Heart left ventricle (tissue), 16 donors: ENCODE measurements around the gene SMIM10L2A. TPM values are rescaled to one million over a fixed set of nuclear protein-coding genes. Genes with fewer than 3 reads are reported as not detected.

Experiments
- ATAC-seq, 4 donors: fragments of 200-7000 bp; cut with Tn5 transposase; one replicate each; pipeline ENCODE4 v1.9.1; 2020 to 2022; ENCODE audit warnings: moderate library complexity in 4 of 4, mild to moderate bottlenecking in 3 of 4, moderate number of reproducible peaks in 1 of 4
- DNase-seq, 5 donors: peaks; one replicate each; pipeline ENCODE4 v3.0.0-alpha.2; 2020
- H3K27ac ChIP-seq, 12 donors: fragments of 200-600 bp; sonication (generic) in 4 of 12; one replicate each; pipeline versions ENCODE4 v1.5.0 to v1.8.0; 2016 to 2022; ENCODE audit warnings: mild to moderate bottlenecking in 2 of 12
- H3K27me3 ChIP-seq, 9 donors: fragments of 200-600 bp; sonication (generic) in 2 of 9; one replicate each; pipeline versions ENCODE4 v1.5.1 to v1.8.0; 2016 to 2022; ENCODE audit warnings: mild to moderate bottlenecking in 3 of 9
- H3K36me3 ChIP-seq, 9 donors: fragments of 200-600 bp; sonication (generic) in 2 of 9; one replicate each; pipeline versions ENCODE4 v1.5.0 to v1.8.0; 2018 to 2022; ENCODE audit warnings: mild to moderate bottlenecking in 2 of 9
- H3K4me1 ChIP-seq, 12 donors: fragments of 200-600 bp; sonication (generic) in 4 of 12; one replicate each; pipeline versions ENCODE4 v1.5.0 to v1.8.0; 2016 to 2022; ENCODE audit warnings: mild to moderate bottlenecking in 3 of 12
- H3K4me3 ChIP-seq, 12 donors: fragments of 200-600 bp; sonication (generic) in 4 of 12; one replicate each; pipeline versions ENCODE4 v1.5.0 to v1.8.0; 2017 to 2022; ENCODE audit warnings: mild to moderate bottlenecking in 9 of 12, moderate library complexity in 4 of 12
- H3K9me3 ChIP-seq, 12 donors: fragments of 200-600 bp; sonication (generic) in 4 of 12; one replicate each; pipeline versions ENCODE4 v1.5.0 to v1.8.0; 2016 to 2022; ENCODE audit warnings: mild to moderate bottlenecking in 1 of 12
- POLR2A ChIP-seq, 2 donors: fragments of 450-650 bp; IDR thresholded peaks; one replicate each; pipeline ENCODE4 v1.6.1; 2017; ENCODE audit warnings: antibody characterized with exemption in 2 of 2, mild to moderate bottlenecking in 2 of 2, moderate library complexity in 2 of 2
- WGBS, 4 donors: extraction: QIAGEN DNeasy Blood & Tissue Kit in 2 of 4; methylation state at CpG; one replicate each; pipeline versions ENCODE4 v1.1.5 to v1.1.7; 2013 to 2018; 5-methylcytosine and 5-hydroxymethylcytosine counted together
- intact Hi-C, 10 donors: fragments of 100-400 bp; cut with DNase I; formaldehyde crosslinking; loops; one replicate each; pipeline versions ENCODE4 v1.11.1 to v1.14.2; 2022
- polyA plus RNA-seq, 2 donors: library from polyadenylated mRNA; stranded (reverse); fragments of 200-250 nt; gene quantifications; one replicate each; pipeline ENCODE4 v1.2.3, GENCODE V29; 2013
- total RNA-seq, 9 donors: library from RNA; depleted of rRNA in 2 of 9; stranded (reverse); fragments of >200 nt in 2 of 9; fragmentation: NEBNext Ultra II Directional in 3 of 9; extraction: Animal tissue kit (Norgen Biotek cat#: 25700) in 3 of 9; gene quantifications; one replicate each; pipeline versions ENCODE4 v1.1.0 to v1.2.4, GENCODE V29; 2016 to 2023
- TF ChIP-seq, protein P1 (sequence below), 12 donors: fragments of 200-600 bp; sonication (generic) in 4 of 12; IDR thresholded peaks; one replicate each; pipeline versions ENCODE4 v1.5.0 to v1.8.0; 2018 to 2022; ENCODE audit warnings: antibody characterized with exemption in 12 of 12, mild to moderate bottlenecking in 5 of 12
- donor health status: ischemic (EF 13 %, LVEDD 7.1; RV severe dilation, severe dysfunction).
- donor health status: healthy with polysubstance abuse.
- donor health status: DM: no; HTN: yes; CAD: no.
- donor health status: DM: no; HTN: no; CAD: no.
- donor health status: ischemic (EF 25% LVEDD 6.9; RV normal size, moderate dysfunction).
- donor health status: ischemic (EF 25% LVEDD 5.7; RV mildly dilated, moderate dysfunction).
- donor health status: healthy.
- donor health status: DM: yes; HTN: yes; CAD: no.
- donor health status: ischemic (EF 35%, LVEDD 5.7; RV mildly dilated, moderate dysfunction).
- donor health status: nonischemic (EF 11% LVEDD 7.7; RV severe dilation, severe dysfunction).
- donor health status: DM: yes; HTN: yes; CAD: no.
- donor health status: PGD.
- donor health status: ischemic (EF 29% LVEDD 5.4; RV normal size, mild dysfunction).
- donor health status: nonischemic (EF 23%, LVEDD 6.1; RV moderate dilation, normal function).

SMIM10L2A gene
- total and polyA plus RNA-seq, 11 donors, result 0.37 to 2.7 (median 1.3) TPM

DNA sequence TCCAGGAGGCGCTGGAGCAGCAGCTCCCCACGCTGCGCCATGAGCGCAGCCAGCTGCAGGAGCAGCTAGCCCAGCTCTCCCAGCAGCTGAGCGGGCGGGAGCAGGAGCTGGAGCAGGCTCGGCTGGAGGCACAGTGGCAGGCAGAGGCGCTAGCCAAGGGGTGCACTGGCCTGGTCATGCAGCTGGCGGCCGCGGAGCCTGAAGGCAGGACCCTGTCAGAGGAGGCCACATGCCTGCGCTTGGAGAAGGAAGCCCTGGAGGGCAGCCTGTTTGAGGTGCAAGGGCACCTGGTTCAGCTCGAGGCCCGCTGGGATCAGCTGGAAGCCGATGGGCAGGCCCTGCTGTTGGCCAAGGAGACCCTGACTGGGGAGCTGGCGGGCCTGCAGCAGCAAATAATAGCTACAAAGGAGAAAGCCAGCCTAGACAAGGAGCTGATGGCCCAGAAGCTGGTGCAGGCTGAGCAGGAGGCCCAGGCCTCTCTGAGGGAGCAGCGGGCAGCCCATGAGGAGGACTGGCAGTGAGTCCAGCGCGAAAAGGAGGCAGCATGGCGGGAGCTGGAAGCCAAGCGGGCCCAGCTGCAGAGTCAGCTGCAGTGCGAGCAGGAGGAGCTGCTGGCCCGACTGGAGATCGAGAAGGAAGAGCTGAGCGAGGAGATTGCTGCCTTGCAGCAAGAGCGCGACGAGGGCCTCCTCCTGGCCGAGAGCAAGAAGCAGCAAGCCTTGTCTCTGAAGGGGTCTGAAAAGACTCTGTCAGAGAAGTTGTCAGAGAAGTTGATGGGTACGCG is 13.6 kb downstream of the SMIM10L2A start:
- Histone ChIP-seq H3K4me3 (no peak overlapping the region), H3K4me1 (no peaks in the 10 kb centered on the region), H3K36me3 (no peaks in the 10 kb centered on the region), H3K9me3 (peaks cover 0 to 5% (median 0%) of the 10 kb centered on the region in 12 donors), H3K27me3 (peaks cover 0 to 13% (median 0%) of the 10 kb centered on the region in 9 donors), H3K27ac (no peak overlapping the region)
- 86 to 97% (median 95%) methylated on average over 19 to 31 of the region's 31 CpGs for WGBS, 4 donors
- no peak for ATAC-seq
- intact Hi-C loops, result no loop called here
- DNase-seq, result no peak
- no peak for TF ChIP-seq POLR2A (IDR thresholded peaks at IDR 0.05)
- TF ChIP-seq, protein P1, sequence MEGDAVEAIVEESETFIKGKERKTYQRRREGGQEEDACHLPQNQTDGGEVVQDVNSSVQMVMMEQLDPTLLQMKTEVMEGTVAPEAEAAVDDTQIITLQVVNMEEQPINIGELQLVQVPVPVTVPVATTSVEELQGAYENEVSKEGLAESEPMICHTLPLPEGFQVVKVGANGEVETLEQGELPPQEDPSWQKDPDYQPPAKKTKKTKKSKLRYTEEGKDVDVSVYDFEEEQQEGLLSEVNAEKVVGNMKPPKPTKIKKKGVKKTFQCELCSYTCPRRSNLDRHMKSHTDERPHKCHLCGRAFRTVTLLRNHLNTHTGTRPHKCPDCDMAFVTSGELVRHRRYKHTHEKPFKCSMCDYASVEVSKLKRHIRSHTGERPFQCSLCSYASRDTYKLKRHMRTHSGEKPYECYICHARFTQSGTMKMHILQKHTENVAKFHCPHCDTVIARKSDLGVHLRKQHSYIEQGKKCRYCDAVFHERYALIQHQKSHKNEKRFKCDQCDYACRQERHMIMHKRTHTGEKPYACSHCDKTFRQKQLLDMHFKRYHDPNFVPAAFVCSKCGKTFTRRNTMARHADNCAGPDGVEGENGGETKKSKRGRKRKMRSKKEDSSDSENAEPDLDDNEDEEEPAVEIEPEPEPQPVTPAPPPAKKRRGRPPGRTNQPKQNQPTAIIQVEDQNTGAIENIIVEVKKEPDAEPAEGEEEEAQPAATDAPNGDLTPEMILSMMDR (IDR thresholded peaks at IDR 0.05), result no peak

DNA sequence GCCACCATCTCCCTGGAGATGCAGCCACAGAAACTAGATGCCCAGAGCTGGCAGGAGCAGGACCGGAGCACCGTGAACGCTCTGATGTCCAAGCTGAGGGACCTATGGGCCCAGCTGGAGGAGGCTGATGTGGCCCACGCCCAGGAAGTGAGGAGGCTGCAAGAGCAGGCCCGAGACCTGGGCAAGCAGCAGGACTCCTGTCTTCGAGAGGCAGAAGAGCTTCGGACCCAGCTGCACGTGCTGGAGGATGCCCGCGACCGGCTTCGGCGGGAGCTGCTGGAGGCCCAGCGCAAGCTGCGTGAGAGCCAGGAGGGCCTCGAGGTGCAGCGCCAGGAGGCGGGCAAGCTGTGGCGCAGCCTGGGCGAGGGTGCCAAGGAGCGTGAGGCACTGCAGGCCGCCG is 14.2 kb downstream of the SMIM10L2A start:
- TF ChIP-seq, protein P1 (IDR thresholded peaks at IDR 0.05), result no peak
- no peak for TF ChIP-seq POLR2A (IDR thresholded peaks at IDR 0.05)
- ATAC-seq (no peak), DNase-seq (no peak)
- 84 to 92% (median 91%) methylated on average over 17 to 23 of the region's 23 CpGs for WGBS, 4 donors
- Histone ChIP-seq H3K27me3 (peaks cover 0 to 6% (median 0%) of the 10 kb centered on the region in 9 donors), H3K27ac (no peak overlapping the region), H3K4me3 (no peak overlapping the region), H3K4me1 (no peaks in the 10 kb centered on the region), H3K36me3 (no peaks in the 10 kb centered on the region), H3K9me3 (peaks cover 0 to 5% (median 0%) of the 10 kb centered on the region in 12 donors)
- intact Hi-C loops, result no loop called here

DNA sequence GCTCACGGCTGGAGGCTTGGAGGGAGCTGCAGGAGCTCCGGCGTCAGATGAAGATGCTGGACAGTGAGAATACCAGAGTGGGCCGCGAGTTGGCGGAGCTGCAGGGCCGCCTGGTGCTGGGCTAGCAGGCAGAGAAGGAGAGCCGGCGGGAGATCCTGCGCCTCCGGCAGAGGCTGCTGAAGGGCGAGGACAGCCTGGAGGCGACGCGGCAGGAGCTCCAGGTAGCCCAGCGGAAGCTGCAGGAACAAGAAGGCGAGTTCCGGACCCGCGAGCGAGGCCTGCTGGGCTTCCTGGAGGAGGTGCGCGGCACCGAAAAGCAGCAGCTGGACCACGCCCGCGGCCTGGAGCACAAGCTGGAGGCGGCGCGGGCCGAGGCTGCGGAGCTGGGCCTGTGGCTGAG is 14.7 kb downstream of the SMIM10L2A start:
- Histone ChIP-seq H3K9me3 (peaks cover 0 to 5% (median 0%) of the 10 kb centered on the region in 12 donors), H3K27ac (no peak overlapping the region), H3K4me1 (no peaks in the 10 kb centered on the region), H3K27me3 (peaks cover 0 to 4% (median 0%) of the 10 kb centered on the region in 9 donors), H3K4me3 (no peak overlapping the region), H3K36me3 (no peaks in the 10 kb centered on the region)
- ATAC-seq (no peak), DNase-seq (no peak)
- intact Hi-C loops, result no loop called here
- WGBS, 4 donors, result 68 to 82% (median 74%) methylated on average over 32 of the region's 32 CpGs
- no peak for TF ChIP-seq POLR2A (IDR thresholded peaks at IDR 0.05)
- TF ChIP-seq, protein P1 (IDR thresholded peaks at IDR 0.05), result no peak

DNA sequence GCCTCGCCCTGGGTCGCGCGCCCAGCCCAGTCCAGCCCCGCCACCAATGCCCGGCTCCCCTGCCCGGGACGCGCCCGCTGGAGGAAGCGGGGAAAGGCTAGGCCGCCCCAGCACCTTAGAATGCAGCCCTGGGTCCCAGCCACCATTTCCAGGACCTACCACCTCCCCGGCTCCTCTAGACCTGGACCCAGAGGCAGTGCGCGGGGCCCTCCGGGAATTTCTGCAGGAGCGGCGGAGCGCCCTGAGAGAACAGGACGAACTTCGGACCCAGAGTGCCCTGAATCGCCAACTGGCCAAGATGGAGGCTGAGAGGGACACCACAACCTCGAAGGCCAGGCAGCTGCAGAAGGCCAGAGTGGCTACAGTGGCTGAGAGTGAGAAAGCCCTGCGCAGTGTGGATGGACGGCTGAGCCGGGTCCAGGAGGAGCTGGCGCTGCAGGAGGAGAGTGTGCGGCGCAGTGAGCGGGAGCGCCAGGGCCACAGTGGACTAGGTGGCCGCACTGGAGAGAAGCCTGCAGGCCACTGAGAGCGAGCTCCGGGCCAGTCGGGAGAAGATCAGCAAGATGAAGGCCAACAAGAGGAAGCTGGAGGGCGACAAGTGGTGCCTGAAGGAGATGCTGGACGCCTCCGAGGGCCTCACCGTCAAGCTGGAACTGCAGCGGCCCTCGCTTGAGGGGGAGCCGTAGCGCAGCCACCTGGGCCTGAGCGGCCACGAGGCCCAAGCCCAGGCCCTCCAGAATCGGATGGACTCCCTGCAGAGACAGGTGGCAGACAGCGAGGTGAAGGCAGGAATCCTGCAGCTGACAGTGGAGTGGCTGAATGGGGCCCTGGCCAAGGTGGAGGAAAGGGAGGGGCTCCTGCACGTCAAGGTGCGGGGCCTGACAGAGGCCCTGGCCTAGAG is 15.5 kb downstream of the SMIM10L2A start:
- DNase-seq (no peak), ATAC-seq (no peak)
- intact Hi-C loops, result no loop called here
- Histone ChIP-seq H3K27me3 (peaks cover 0 to 4% (median 0%) of the 10 kb centered on the region in 9 donors), H3K4me1 (no peaks in the 10 kb centered on the region), H3K9me3 (peaks cover 0 to 2% (median 0%) of the 10 kb centered on the region in 12 donors), H3K4me3 (no peak overlapping the region), H3K27ac (no peak overlapping the region), H3K36me3 (no peaks in the 10 kb centered on the region)
- 93 to 95% (median 94%) methylated on average over 43 to 49 of the region's 49 CpGs for WGBS, 4 donors
- TF ChIP-seq, protein P1 (IDR thresholded peaks at IDR 0.05), result no peak
- TF ChIP-seq POLR2A (IDR thresholded peaks at IDR 0.05), result no peak
